A673 (cell line): Measurements from ENCODE around the gene WDR82.

Experiments used
- CTCF ChIP-seq: fragments of 300-800, 200-600 bp; sonication (generic); conservative IDR thresholded peaks from 2 replicates; pipeline ENCODE4 v1.5.1; 2017; ENCODE audit warnings: low read depth, mild to moderate bottlenecking, antibody characterized with exemption, low read length, moderate library complexity, mixed read lengths
- EZH2 ChIP-seq: fragments of 200-600 bp; sonication (generic); IDR thresholded peaks from 2 replicates; pipeline ENCODE4 v1.6.1; 2017; ENCODE audit warnings: borderline replicate concordance, low read depth, mild to moderate bottlenecking, mixed read lengths, antibody characterized with exemption, low read length; ENCODE audit not compliant: poor library complexity, severe bottlenecking

- TF ChIP-seq CTCF (no peak), EZH2 (no peak)
Measured at GRCh38 chr3:52265387-52265786, 13.1 kb downstream of the WDR82 start.
